Sigmoid colon (tissue), 7 donors: Measurements from ENCODE around the gene ZFHX3. TPM values are rescaled to one million over a fixed set of nuclear protein-coding genes. Genes with fewer than 3 reads are reported as not detected.

Source experiments
- DNase-seq: peaks from one replicate; pipeline ENCODE4 v3.0.0-alpha.2; 2019
- H3K27ac ChIP-seq, 4 donors: fragments of 200-600 bp; sonication (generic); one replicate each; pipeline ENCODE4 v1.5.1; 2016 to 2019; ENCODE audit warnings: mild to moderate bottlenecking in 1 of 4
- H3K27me3 ChIP-seq, 3 donors: fragments of 200-600 bp; sonication (generic); one replicate each; pipeline ENCODE4 v1.5.1; 2019; ENCODE audit warnings: mild to moderate bottlenecking in 1 of 3
- H3K36me3 ChIP-seq, 4 donors: fragments of 200-600 bp; sonication (generic); one replicate each; pipeline ENCODE4 v1.5.1; 2016 to 2019
- H3K4me1 ChIP-seq, 4 donors: fragments of 200-600 bp; sonication (generic); one replicate each; pipeline ENCODE4 v1.5.1; 2017 to 2019
- H3K4me3 ChIP-seq, 4 donors: fragments of 200-600 bp; sonication (generic); one replicate each; pipeline ENCODE4 v1.5.1; 2017 to 2019; ENCODE audit warnings: mild to moderate bottlenecking in 2 of 4, moderate library complexity in 1 of 4
- H3K9me3 ChIP-seq, 4 donors: fragments of 200-600 bp in 3 of 4; sonication (generic) in 3 of 4; one replicate each; pipeline versions ENCODE4 v1.5.1 to v1.6.1; 2013 to 2019
- EP300 ChIP-seq, 4 donors: sonication (generic); formaldehyde crosslinking; IDR thresholded peaks; one replicate each; pipeline ENCODE4 v1.6.1; 2017; ENCODE audit warnings: antibody characterized with exemption in 4 of 4
- POLR2A ChIP-seq, 2 donors: fragments of 450-650 bp; IDR thresholded peaks; one replicate each; pipeline ENCODE4 v1.6.1; 2016; ENCODE audit warnings: antibody characterized with exemption in 2 of 2, mild to moderate bottlenecking in 2 of 2, moderate library complexity in 2 of 2
- POLR2AphosphoS5 ChIP-seq, 4 donors: sonication (generic); formaldehyde crosslinking; IDR thresholded peaks; one replicate each; pipeline ENCODE4 v1.6.1; 2017; ENCODE audit warnings: antibody characterized with exemption in 4 of 4
- WGBS, 2 donors: extraction: QIAGEN DNeasy Blood & Tissue Kit; methylation state at CpG; one replicate each; pipeline ENCODE4 v1.1.7; 2013; 5-methylcytosine and 5-hydroxymethylcytosine counted together
- intact Hi-C: fragments of 100-400 bp; cut with DNase I; formaldehyde crosslinking; loops from one replicate; pipeline ENCODE4 v1.15.1; 2023
- polyA plus RNA-seq, 3 donors: library from polyadenylated mRNA; stranded (reverse); fragments of 200-250 nt; gene quantifications; one replicate each; pipeline ENCODE4 v1.2.3, GENCODE V29; 2013
- total RNA-seq, 4 donors: library from RNA; depleted of rRNA; stranded (reverse); fragments of >200 nt; gene quantifications; one replicate each; pipeline ENCODE4 v1.1.0, GENCODE V29; 2016
- TF ChIP-seq, protein P1 (sequence below), 4 experiments: fragments of 450-650 bp in 3 of 4; fragments of 200-600 bp in 1 of 4; IDR thresholded peaks; one replicate each; pipeline ENCODE4 v1.5.1; 2016 to 2019; ENCODE audit warnings: antibody characterized with exemption in 4 of 4, mild to moderate bottlenecking in 3 of 4, moderate library complexity in 2 of 4
- donor health status: healthy with polysubstance abuse.
- donor health status: Bipolar disorder and iron deficiency.
- donor health status: healthy.

ZFHX3 gene
- total and polyA plus RNA-seq, 7 donors, result 0.69 to 38.8 (median 17.8) TPM

GRCh38 chr16:73047221-73047535 lies 750 bp downstream of the ZFHX3 start:
- intact Hi-C loops, result loop anchor here (2.0 to 10.0 kb wide), 4 partner anchors 58 to 382 kb away; no protein-coding TSS in a partner anchor
- Histone ChIP-seq H3K36me3 (no peaks in the 10 kb centered on the region), H3K27me3 (no peaks in the 10 kb centered on the region), H3K4me3 (peak overlapping the region; percentile 78 to 90 (median 84)), H3K27ac (peak overlapping the region; percentile 94 to 99 (median 97)), H3K9me3 (no peaks in the 10 kb centered on the region), H3K4me1 (peaks cover 3 to 92% (median 88%) of the 10 kb centered on the region in 4 donors)
- 23 to 64% methylated on average over 6 of the region's 6 CpGs for WGBS, 2 donors
- DNase-seq, result no peak
- no peak for TF ChIP-seq EP300 (IDR thresholded peaks at IDR 0.05)
- TF ChIP-seq POLR2A (IDR thresholded peaks at IDR 0.05), result no peak
- no peak for TF ChIP-seq POLR2AphosphoS5 (IDR thresholded peaks at IDR 0.05)
- TF ChIP-seq, protein P1, sequence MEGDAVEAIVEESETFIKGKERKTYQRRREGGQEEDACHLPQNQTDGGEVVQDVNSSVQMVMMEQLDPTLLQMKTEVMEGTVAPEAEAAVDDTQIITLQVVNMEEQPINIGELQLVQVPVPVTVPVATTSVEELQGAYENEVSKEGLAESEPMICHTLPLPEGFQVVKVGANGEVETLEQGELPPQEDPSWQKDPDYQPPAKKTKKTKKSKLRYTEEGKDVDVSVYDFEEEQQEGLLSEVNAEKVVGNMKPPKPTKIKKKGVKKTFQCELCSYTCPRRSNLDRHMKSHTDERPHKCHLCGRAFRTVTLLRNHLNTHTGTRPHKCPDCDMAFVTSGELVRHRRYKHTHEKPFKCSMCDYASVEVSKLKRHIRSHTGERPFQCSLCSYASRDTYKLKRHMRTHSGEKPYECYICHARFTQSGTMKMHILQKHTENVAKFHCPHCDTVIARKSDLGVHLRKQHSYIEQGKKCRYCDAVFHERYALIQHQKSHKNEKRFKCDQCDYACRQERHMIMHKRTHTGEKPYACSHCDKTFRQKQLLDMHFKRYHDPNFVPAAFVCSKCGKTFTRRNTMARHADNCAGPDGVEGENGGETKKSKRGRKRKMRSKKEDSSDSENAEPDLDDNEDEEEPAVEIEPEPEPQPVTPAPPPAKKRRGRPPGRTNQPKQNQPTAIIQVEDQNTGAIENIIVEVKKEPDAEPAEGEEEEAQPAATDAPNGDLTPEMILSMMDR (IDR thresholded peaks at IDR 0.05), result no peak

DNA sequence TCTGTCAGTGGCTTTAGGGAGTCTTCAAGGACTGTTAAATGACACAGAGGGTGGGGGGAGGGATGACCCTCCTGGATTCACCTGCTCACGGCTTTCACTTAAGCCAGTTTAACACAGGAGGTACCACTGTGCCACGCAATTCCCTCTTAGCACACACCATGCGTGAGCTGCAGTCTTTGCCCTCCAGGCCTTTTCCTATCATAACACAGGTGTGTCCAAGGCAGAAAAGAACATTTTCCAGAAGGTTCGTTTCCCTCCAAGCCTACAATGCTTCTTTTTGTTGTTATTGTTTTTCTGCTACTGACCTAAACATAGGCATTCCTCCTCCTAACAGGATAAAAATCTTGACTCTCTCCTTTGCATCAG lies 1.1 kb downstream of the ZFHX3 start:
- intact Hi-C loops, result loop anchor here (2.0 to 10.0 kb wide), 4 partner anchors 58 to 382 kb away; no protein-coding TSS in a partner anchor

DNA sequence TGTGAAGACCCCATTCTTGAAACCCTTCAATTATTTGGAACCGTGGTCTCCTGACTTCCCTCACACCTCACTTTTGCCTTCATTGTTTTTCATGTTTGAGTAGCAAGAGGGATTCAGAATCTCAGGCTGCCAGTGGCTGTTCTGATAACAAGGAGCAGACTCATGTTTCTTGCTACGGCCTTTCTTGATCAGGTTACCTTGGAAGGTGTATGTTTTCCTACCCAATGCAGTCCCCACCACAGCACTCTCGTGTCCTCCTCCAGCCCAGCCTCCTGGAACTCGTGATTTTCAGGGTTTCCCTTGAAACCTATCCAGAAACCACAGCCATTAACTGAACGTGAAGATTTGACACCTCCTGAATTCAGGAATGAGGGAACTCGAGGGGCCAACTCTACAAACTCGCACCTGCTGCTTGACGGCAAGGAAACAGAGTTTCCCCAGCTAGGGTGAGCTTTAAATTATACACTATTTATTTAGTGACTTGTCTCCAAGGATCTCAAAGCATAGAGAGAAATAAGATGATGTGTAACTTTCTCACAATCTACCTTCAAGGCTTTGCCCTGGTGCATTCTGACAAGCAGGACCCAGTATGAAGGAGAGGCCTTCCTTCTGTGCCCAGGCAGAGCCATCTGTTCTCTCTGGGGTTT lies 1.6 kb downstream of the ZFHX3 start:
- TF ChIP-seq POLR2A (IDR thresholded peaks at IDR 0.05), result no peak
- no peak for TF ChIP-seq EP300 (IDR thresholded peaks at IDR 0.05)
- TF ChIP-seq, protein P1 (IDR thresholded peaks at IDR 0.05), result no peak
- TF ChIP-seq POLR2AphosphoS5 (IDR thresholded peaks at IDR 0.05), result no peak
- Histone ChIP-seq H3K9me3 (no peaks in the 10 kb centered on the region), H3K36me3 (no peaks in the 10 kb centered on the region), H3K4me3 (peak overlapping the region; percentile 78 to 90 (median 84)), H3K27me3 (no peaks in the 10 kb centered on the region), H3K4me1 (peaks cover 3 to 92% (median 89%) of the 10 kb centered on the region in 4 donors), H3K27ac (peak overlapping the region; percentile 94 to 99 (median 97))
- DNase-seq, result no peak
- intact Hi-C loops, result loop anchor here (2.0 to 10.0 kb wide), 4 partner anchors 58 to 382 kb away; no protein-coding TSS in a partner anchor
- 31 to 64% methylated on average over 8 of the region's 8 CpGs for WGBS, 2 donors

More for the DNA sequence above, 1.1 kb downstream of the ZFHX3 start:
- DNase-seq, result peak; percentile 59
- Histone ChIP-seq H3K27me3 (no peaks in the 10 kb centered on the region), H3K9me3 (no peaks in the 10 kb centered on the region), H3K36me3 (no peaks in the 10 kb centered on the region), H3K4me1 (peaks cover 3 to 92% (median 89%) of the 10 kb centered on the region in 4 donors), H3K27ac (peak overlapping the region; percentile 94 to 99 (median 97)), H3K4me3 (peak overlapping the region; percentile 78 to 90 (median 84))
- no peak for TF ChIP-seq POLR2A (IDR thresholded peaks at IDR 0.05)
- no peak for TF ChIP-seq POLR2AphosphoS5 (IDR thresholded peaks at IDR 0.05)
- TF ChIP-seq EP300 (IDR thresholded peaks at IDR 0.05), result no peak
- TF ChIP-seq, protein P1 (IDR thresholded peaks at IDR 0.05), result no peak
- WGBS, 2 donors, result 23 to 70% methylated on average over 4 of the region's 4 CpGs

DNA sequence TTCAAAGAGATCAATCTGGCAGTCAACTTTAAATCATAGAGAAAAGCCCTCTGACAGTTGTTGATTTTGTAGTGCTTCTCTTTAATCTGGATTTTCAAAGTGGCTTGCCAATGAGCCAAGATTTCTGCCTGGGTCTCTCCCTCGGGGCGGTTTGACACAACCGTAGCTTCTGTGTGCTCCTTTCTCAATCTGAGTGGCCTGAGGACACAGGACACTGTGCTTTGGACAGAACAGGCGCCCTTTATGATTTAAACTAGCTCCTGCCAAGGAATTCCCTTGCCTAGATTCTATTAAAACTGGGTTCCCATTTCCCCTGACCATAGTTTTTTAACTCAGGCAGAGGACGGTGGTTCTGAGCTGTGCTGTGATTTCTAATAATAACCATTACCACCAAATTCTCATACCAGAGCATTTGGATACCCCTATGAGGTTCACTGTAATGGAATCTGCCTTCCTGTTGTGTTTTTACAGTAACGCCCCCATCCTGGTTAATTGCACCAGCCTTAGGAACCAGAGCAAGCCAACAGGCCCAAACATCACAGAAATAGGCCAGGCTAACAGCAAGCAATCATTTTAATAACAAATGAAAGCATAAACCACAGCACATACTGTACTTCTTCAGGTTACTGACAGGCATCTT lies 4.0 kb downstream of the ZFHX3 start:
- intact Hi-C loops, result loop anchor here (10.0 kb wide), 1 partner anchor 379 kb away; no protein-coding TSS in a partner anchor
- Histone ChIP-seq H3K36me3 (no peaks in the 10 kb centered on the region), H3K4me1 (peaks cover 0 to 89% (median 76%) of the 10 kb centered on the region in 4 donors), H3K27me3 (no peaks in the 10 kb centered on the region), H3K4me3 (no peak overlapping the region), H3K9me3 (no peaks in the 10 kb centered on the region), H3K27ac (peak overlapping the region; percentile 94 to 99 (median 97))
- WGBS, 2 donors, result 81 to 82% methylated on average over 6 of the region's 6 CpGs
- no peak for TF ChIP-seq POLR2AphosphoS5 (IDR thresholded peaks at IDR 0.05)
- DNase-seq, result no peak

- Histone ChIP-seq H3K4me3 (no peak overlapping the region), H3K27me3 (no peaks in the 10 kb centered on the region), H3K9me3 (no peaks in the 10 kb centered on the region), H3K27ac (peak overlapping the region; percentile 94 to 99 (median 97)), H3K36me3 (no peaks in the 10 kb centered on the region), H3K4me1 (peaks cover 0 to 94% (median 80%) of the 10 kb centered on the region in 4 donors)
- 88 to 91% methylated on average over 4 of the region's 4 CpGs for WGBS, 2 donors
- TF ChIP-seq POLR2A (IDR thresholded peaks at IDR 0.05), result no peak
- TF ChIP-seq EP300 (IDR thresholded peaks at IDR 0.05), result no peak
- TF ChIP-seq POLR2AphosphoS5 (IDR thresholded peaks at IDR 0.05), result no peak
- TF ChIP-seq, protein P1 (IDR thresholded peaks at IDR 0.05), result no peak
- intact Hi-C loops, result loop anchor here (10.0 kb wide), 1 partner anchor 378 kb away; no protein-coding TSS in a partner anchor
- DNase-seq, result no peak
Observed at GRCh38 chr16:73042807-73043206, 5.1 kb downstream of the ZFHX3 start.
